GM12801 (cell line): ENCODE results near the gene ITIH1.

Experiments used
- CTCF ChIP-seq: IDR thresholded peaks from one replicate; pipeline ENCODE4 v1.5.1; 2011; ENCODE audit warnings: control low read depth; ENCODE audit not compliant: insufficient read length; ENCODE audit errors: extremely low read depth

Gene ITIH1

GRCh38 chr3:52835766-52836470 lies 58.5 kb downstream of the ITIH1 start:
- no peak for TF ChIP-seq CTCF

GRCh38 chr3:52836471-52836845 lies 59.1 kb downstream of the ITIH1 start:
- no peak for TF ChIP-seq CTCF

GRCh38 chr3:52836986-52837385 lies 59.6 kb downstream of the ITIH1 start:
- TF ChIP-seq CTCF = no peak

GRCh38 chr3:52838561-52839267 lies 61.3 kb downstream of the ITIH1 start:
- no peak for TF ChIP-seq CTCF

GRCh38 chr3:52839268-52839575 lies 61.8 kb downstream of the ITIH1 start:
- TF ChIP-seq CTCF = no peak

- TF ChIP-seq CTCF = no peak
Observed at GRCh38 chr3:52839892-52840545, 62.6 kb downstream of the ITIH1 start.

GRCh38 chr3:52841211-52841980 lies 64.0 kb downstream of the ITIH1 start:
- no peak for TF ChIP-seq CTCF
